Breast epithelium (tissue), 4 donors: ENCODE measurements around the gene OPRD1. TPM values are rescaled to one million over a fixed set of nuclear protein-coding genes. Genes with fewer than 3 reads are reported as not detected.

Experiments
- DNase-seq, 2 donors: peaks; one replicate each; pipeline ENCODE4 v3.0.0-alpha.2; 2019; ENCODE audit warnings: low spot score in 2 of 2
- H3K27ac ChIP-seq, 2 donors: fragments of 200-600 bp; sonication (generic) in 1 of 2; one replicate each; pipeline ENCODE4 v1.5.1; 2016 to 2019; ENCODE audit warnings: mild to moderate bottlenecking in 1 of 2
- H3K27me3 ChIP-seq, 2 donors: fragments of 200-600 bp; sonication (generic) in 1 of 2; one replicate each; pipeline versions ENCODE4 v1.5.1 to v1.6.0; 2017 to 2019; ENCODE audit warnings: control low read depth in 1 of 2, mild to moderate bottlenecking in 1 of 2
- H3K36me3 ChIP-seq: fragments of 200-600 bp; one replicate; pipeline ENCODE4 v1.5.1; 2019
- H3K4me1 ChIP-seq, 2 donors: fragments of 200-600 bp; sonication (generic); one replicate each; pipeline ENCODE4 v1.5.1; 2016 to 2019; ENCODE audit warnings: control low read depth in 1 of 2
- H3K4me3 ChIP-seq, 3 donors: fragments of 200-600 bp; sonication (generic); 1 replicate in 2 of 3; 2 replicates in 1 of 3; pipeline ENCODE4 v1.5.1; 2016 to 2019; ENCODE audit warnings: mild to moderate bottlenecking in 3 of 3, moderate library complexity in 2 of 3
- H3K9me3 ChIP-seq, 2 donors: fragments of 200-600 bp; sonication (generic) in 1 of 2; one replicate each; pipeline ENCODE4 v1.5.1; 2016 to 2019; ENCODE audit warnings: control low read depth in 1 of 2
- CTCF ChIP-seq, 3 donors: fragments of 450-650 bp; IDR thresholded peaks; one replicate each; pipeline ENCODE4 v1.5.1; 2016 to 2017; ENCODE audit warnings: antibody characterized with exemption in 3 of 3, mild to moderate bottlenecking in 3 of 3, moderate library complexity in 3 of 3
- POLR2A ChIP-seq: fragments of 450-650 bp; IDR thresholded peaks from one replicate; pipeline ENCODE4 v1.6.1; 2016; ENCODE audit warnings: antibody characterized with exemption, mild to moderate bottlenecking, moderate library complexity
- POLR2AphosphoS5 ChIP-seq, 3 donors: sonication (generic); formaldehyde crosslinking; IDR thresholded peaks; one replicate each; pipeline ENCODE4 v1.6.1; 2017; ENCODE audit warnings: antibody characterized with exemption in 3 of 3
- intact Hi-C: fragments of 100-400 bp; cut with DNase I; formaldehyde crosslinking; loops from one replicate; pipeline ENCODE4 v1.15.1; 2023; ENCODE audit warnings: low total_unique reads
- total RNA-seq, 3 donors: library from RNA; depleted of rRNA; stranded (reverse); fragments of >200 nt; gene quantifications; one replicate each; pipeline ENCODE4 v1.1.0, GENCODE V29; 2016

The OPRD1 gene
- total RNA-seq, 3 donors from 2014 or later, result not detected

- Histone ChIP-seq H3K27me3 (no peaks in the 10 kb centered on the region), H3K4me1 (no peaks in the 10 kb centered on the region), H3K9me3 (no peaks in the 10 kb centered on the region), H3K27ac (no peak overlapping the region), H3K4me3 (no peak overlapping the region), H3K36me3 (no peaks in the 10 kb centered on the region)
- no peak for TF ChIP-seq POLR2AphosphoS5 (IDR thresholded peaks at IDR 0.05)
- no peak for TF ChIP-seq CTCF (IDR thresholded peaks at IDR 0.05)
- TF ChIP-seq POLR2A, result no peak
- intact Hi-C loops, result loop anchor here (10.0 kb wide), 1 partner anchor 299 kb away; no protein-coding TSS in a partner anchor
- DNase-seq, result no peak
Measured at GRCh38 chr1:28905921-28906666, 94.1 kb downstream of the OPRD1 start.

GRCh38 chr1:28909198-28909597 is 97.2 kb downstream of the OPRD1 start:
- intact Hi-C loops, result loop anchor here (10.0 kb wide), 1 partner anchor 296 kb away; no protein-coding TSS in a partner anchor
- no peak for DNase-seq
- Histone ChIP-seq H3K9me3 (no peaks in the 10 kb centered on the region), H3K27ac (no peak overlapping the region), H3K4me1 (no peaks in the 10 kb centered on the region), H3K27me3 (no peaks in the 10 kb centered on the region), H3K4me3 (no peak overlapping the region), H3K36me3 (no peaks in the 10 kb centered on the region)
- TF ChIP-seq POLR2AphosphoS5 (IDR thresholded peaks at IDR 0.05), result no peak
- no peak for TF ChIP-seq POLR2A
- no peak for TF ChIP-seq CTCF (IDR thresholded peaks at IDR 0.05)

DNA sequence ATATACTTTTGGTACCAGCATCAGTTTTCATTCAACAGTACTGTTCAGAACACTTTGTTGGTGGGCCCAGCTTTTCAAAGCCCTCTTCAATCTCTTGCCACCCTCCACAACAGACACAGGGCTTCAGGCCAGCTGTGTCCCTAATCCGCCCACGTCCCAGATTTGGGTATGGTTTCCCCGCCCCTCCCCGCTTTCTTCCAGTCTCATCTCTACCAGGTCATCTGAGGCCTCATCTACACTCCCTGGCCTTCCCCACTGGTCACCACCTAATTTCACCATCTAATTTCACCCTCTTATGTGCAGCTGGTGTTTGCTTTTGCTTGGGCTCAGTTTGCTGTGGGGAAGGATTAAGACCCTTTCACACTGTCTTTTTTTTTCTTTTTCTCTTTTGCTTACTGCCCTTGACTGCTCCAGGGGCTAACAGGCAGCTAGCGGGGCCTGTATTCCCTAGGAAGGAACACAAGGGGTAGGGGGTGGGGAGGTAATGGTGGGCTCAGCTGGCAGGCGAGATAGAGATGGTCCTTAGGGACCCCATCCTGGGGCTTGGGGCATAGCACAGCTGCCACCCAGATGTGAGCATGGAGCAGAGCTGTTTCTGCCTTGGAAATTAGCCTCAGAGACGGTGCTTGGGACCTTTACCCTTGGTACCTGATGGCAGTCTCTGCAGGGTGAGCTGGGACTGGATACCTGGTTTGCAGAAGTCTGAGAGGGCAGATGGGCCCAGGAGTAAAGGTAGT is 98.6 kb downstream of the OPRD1 start:
- intact Hi-C loops, result no loop called here
- no peak for DNase-seq
- H3K27ac ChIP-seq, result no peak overlapping the region

GRCh38 chr1:28913786-28914227 is 101.8 kb downstream of the OPRD1 start:
- Histone ChIP-seq H3K4me1 (no peaks in the 10 kb centered on the region), H3K4me3 (peak overlapping the region; percentile 45 to 90 (median 80)), H3K9me3 (no peaks in the 10 kb centered on the region), H3K27me3 (no peaks in the 10 kb centered on the region), H3K27ac (peak overlapping the region; percentile 59 to 69), H3K36me3 (no peaks in the 10 kb centered on the region)
- DNase-seq, result no peak
- intact Hi-C loops, result no loop called here
- TF ChIP-seq POLR2AphosphoS5 (IDR thresholded peaks at IDR 0.05) (no peak), CTCF (IDR thresholded peaks at IDR 0.05) (no peak), POLR2A (no peak)

More for the DNA sequence above, 98.6 kb downstream of the OPRD1 start:
- Histone ChIP-seq H3K4me1 (no peaks in the 10 kb centered on the region), H3K36me3 (no peaks in the 10 kb centered on the region), H3K4me3 (no peak overlapping the region), H3K9me3 (no peaks in the 10 kb centered on the region), H3K27me3 (no peaks in the 10 kb centered on the region)
- TF ChIP-seq POLR2AphosphoS5 (IDR thresholded peaks at IDR 0.05), result no peak
- no peak for TF ChIP-seq CTCF (IDR thresholded peaks at IDR 0.05)
- TF ChIP-seq POLR2A, result no peak
